ENCODE data around the gene SHROOM3.

Gene SHROOM3

DNA sequence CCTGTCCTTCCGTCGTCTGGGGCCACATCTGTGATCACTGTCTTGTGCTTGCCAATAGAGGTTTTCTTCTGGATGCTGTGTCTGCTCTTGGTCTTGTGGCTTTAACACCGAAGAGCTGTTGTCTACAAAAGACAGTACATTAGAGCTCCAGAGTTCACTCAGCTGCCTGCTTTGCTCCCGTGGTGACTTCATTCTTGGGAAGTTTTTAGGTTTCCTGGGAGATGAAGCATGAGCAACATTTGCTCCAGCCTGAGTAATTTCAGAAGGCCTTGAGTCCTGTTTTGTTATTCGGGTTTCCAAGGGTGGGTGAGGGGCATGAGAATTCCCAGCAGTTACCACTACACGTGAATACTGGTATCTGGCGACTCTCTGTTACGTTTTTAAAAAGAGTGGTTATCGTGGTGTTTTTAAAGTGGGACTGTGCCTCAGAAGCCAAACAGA is 189.2 kb downstream of the SHROOM3 start:
- H2AFZ ChIP-seq (ENCODE audit: low read depth, low read length, severe bottlenecking): no peak overlapping the region
- no peaks in the 10 kb centered on the region for H3K36me3 ChIP-seq (ENCODE audit: low read length)
- no peaks in the 10 kb centered on the region for H3K79me2 ChIP-seq (ENCODE audit: insufficient read depth, low read length)
- no peaks in the 10 kb centered on the region for H4K20me1 ChIP-seq (ENCODE audit: low read depth, low read length)
- no peaks in the 10 kb centered on the region for H3K27me3 ChIP-seq (ENCODE audit: low read length)
- no peaks in the 10 kb centered on the region for H3K9me3 ChIP-seq (ENCODE audit: insufficient read depth, low read length)
- no peak overlapping the region for H3K4me3 ChIP-seq (ENCODE audit: insufficient read depth, low read length, poor library complexity, severe bottlenecking)
- no peaks in the 10 kb centered on the region for H3F3A ChIP-seq (ENCODE audit: insufficient read depth)
- no peak overlapping the region for H3K9ac ChIP-seq (ENCODE audit: low read length)
- TF ChIP-seq, protein P1, sequence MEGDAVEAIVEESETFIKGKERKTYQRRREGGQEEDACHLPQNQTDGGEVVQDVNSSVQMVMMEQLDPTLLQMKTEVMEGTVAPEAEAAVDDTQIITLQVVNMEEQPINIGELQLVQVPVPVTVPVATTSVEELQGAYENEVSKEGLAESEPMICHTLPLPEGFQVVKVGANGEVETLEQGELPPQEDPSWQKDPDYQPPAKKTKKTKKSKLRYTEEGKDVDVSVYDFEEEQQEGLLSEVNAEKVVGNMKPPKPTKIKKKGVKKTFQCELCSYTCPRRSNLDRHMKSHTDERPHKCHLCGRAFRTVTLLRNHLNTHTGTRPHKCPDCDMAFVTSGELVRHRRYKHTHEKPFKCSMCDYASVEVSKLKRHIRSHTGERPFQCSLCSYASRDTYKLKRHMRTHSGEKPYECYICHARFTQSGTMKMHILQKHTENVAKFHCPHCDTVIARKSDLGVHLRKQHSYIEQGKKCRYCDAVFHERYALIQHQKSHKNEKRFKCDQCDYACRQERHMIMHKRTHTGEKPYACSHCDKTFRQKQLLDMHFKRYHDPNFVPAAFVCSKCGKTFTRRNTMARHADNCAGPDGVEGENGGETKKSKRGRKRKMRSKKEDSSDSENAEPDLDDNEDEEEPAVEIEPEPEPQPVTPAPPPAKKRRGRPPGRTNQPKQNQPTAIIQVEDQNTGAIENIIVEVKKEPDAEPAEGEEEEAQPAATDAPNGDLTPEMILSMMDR (IDR thresholded peaks at IDR 0.05; ENCODE audit: insufficient read depth, low read length, poor library complexity, severe bottlenecking): no peak
- TF ChIP-seq EZH2phosphoT487 (conservative IDR thresholded peaks at IDR 0.05; ENCODE audit: low read length): no peak
- H3K4me2 ChIP-seq (ENCODE audit: low read depth, low read length, poor library complexity, severe bottlenecking): no peak overlapping the region
- no peaks in the 10 kb centered on the region for H3K9me2 ChIP-seq (replicated peaks; ENCODE audit: insufficient read depth, low read length)
- H3K27ac ChIP-seq (ENCODE audit: low read depth, low read length): no peak overlapping the region

DNA sequence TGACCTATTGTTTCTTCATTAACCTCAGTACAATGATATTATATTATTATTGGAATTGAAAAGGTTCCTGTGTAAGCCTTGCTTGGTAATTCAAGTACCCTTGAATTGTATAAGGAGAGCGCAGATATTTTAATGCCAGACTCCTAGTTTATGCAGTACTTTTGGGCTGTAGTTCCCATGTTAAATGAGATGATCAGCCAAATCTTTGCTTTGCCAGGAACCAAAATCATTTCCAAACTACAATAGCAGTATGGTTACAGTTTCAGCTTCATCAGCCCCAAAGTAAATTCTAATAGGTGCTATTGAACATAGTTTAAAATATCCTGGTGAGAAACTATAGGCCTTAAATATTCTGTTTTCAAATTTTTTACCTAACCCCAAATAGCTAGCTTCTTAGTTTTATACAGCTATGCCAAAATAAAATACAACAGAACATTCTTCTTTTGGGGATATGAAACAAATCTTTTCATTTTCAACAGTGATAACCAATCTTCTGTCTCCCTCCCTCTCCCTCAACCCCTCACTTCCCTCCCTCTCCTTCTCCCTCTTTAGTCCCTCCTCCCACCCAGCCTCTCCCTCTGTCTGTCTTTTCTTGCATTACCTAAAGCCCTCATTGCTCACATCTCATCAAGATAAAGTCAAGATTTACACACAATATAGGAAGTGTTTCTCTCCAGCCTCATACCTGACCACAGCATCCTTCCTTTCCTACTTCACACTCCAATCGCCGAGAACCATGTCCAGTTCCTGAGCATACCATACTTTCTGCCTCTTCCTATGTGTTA is 190.1 kb downstream of the SHROOM3 start:
- no peaks in the 10 kb centered on the region for H3F3A ChIP-seq (ENCODE audit: insufficient read depth)
- H3K27ac ChIP-seq (ENCODE audit: low read depth, low read length): no peak overlapping the region
- H4K20me1 ChIP-seq (ENCODE audit: low read depth, low read length): no peaks in the 10 kb centered on the region
- no peaks in the 10 kb centered on the region for H3K9me2 ChIP-seq (replicated peaks; ENCODE audit: insufficient read depth, low read length)
- H2AFZ ChIP-seq (ENCODE audit: low read depth, low read length, severe bottlenecking): no peak overlapping the region
- H3K9me3 ChIP-seq (ENCODE audit: insufficient read depth, low read length): no peaks in the 10 kb centered on the region
- no peak for TF ChIP-seq EZH2phosphoT487 (conservative IDR thresholded peaks at IDR 0.05; ENCODE audit: low read length)
- TF ChIP-seq, protein P1 (IDR thresholded peaks at IDR 0.05; ENCODE audit: insufficient read depth, low read length, poor library complexity, severe bottlenecking): no peak
- H3K79me2 ChIP-seq (ENCODE audit: insufficient read depth, low read length): no peaks in the 10 kb centered on the region
- no peaks in the 10 kb centered on the region for H3K27me3 ChIP-seq (ENCODE audit: low read length)
- H3K4me2 ChIP-seq (ENCODE audit: low read depth, low read length, poor library complexity, severe bottlenecking): no peak overlapping the region
- H3K4me3 ChIP-seq (ENCODE audit: insufficient read depth, low read length, poor library complexity, severe bottlenecking): no peak overlapping the region
- no peak overlapping the region for H3K9ac ChIP-seq (ENCODE audit: low read length)
- no peaks in the 10 kb centered on the region for H3K36me3 ChIP-seq (ENCODE audit: low read length)

DNA sequence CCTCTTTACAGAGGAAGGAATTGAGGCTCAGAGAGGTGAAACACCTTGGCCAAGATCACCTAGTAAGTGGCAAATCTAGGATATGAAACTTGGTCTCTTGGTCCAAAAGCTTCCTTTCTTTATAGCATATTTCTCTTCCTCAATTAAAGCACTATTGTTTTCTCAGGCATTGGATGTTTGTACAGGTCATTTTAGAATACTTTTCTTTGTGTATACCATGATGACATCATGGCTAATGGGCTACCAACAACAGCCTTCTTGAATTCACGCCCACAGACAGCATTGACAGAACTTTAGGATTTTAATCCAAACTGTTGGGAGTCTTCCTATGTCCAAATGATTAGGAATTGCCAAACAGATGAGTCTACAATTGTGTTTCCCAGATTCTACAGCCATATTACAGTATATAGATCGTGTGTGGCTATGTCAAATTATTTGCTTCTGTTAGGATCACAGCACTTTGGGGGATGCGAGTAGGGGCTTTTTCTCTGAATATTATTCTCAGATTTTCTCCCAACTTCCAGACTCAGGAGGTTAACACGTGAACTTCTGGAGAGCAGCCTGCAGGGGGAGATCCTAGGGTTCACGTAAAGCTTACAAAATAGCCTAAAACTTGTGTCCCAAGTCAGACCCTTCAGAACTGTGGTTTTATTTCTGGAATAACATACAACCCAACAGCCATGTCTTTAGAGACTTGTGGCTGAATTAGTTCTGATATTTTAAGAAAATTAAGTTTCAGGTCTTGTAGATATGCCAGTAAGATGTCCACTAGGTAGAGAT is 191.8 kb downstream of the SHROOM3 start:
- TF ChIP-seq, protein P1 (IDR thresholded peaks at IDR 0.05; ENCODE audit: insufficient read depth, low read length, poor library complexity, severe bottlenecking): no peak
- no peak for TF ChIP-seq EZH2phosphoT487 (conservative IDR thresholded peaks at IDR 0.05; ENCODE audit: low read length)

More for the DNA sequence above, 191.8 kb downstream of the SHROOM3 start:
- Histone ChIP-seq H3K9ac (ENCODE audit: low read length) (no peak overlapping the region), H3K79me2 (ENCODE audit: insufficient read depth, low read length) (no peaks in the 10 kb centered on the region), H3F3A (ENCODE audit: insufficient read depth) (no peaks in the 10 kb centered on the region), H3K36me3 (ENCODE audit: low read length) (no peaks in the 10 kb centered on the region), H3K9me3 (ENCODE audit: insufficient read depth, low read length) (no peaks in the 10 kb centered on the region), H3K4me3 (ENCODE audit: insufficient read depth, low read length, poor library complexity, severe bottlenecking) (no peak overlapping the region), H2AFZ (ENCODE audit: low read depth, low read length, severe bottlenecking) (no peak overlapping the region), H3K4me2 (ENCODE audit: low read depth, low read length, poor library complexity, severe bottlenecking) (no peak overlapping the region), H4K20me1 (ENCODE audit: low read depth, low read length) (no peaks in the 10 kb centered on the region), H3K9me2 (replicated peaks; ENCODE audit: insufficient read depth, low read length) (no peaks in the 10 kb centered on the region), H3K27me3 (ENCODE audit: low read length) (no peaks in the 10 kb centered on the region), H3K27ac (ENCODE audit: low read depth, low read length) (no peak overlapping the region)
